Panc1 (cell line): ENCODE results near the gene MACROD2. TPM values are rescaled to one million over a fixed set of nuclear protein-coding genes. Genes with fewer than 3 reads are reported as not detected.

Source experiments
- ATAC-seq: fragments of 200-7000 bp; cut with Tn5 transposase; 2 replicates; pipeline ENCODE4 v1.9.1; 2020; ENCODE audit warnings: mild to moderate bottlenecking, moderate library complexity
- BruUV-seq: library from RNA; stranded (reverse); fragments of 400-500 nt; replicated peaks from 2 replicates; lab custom pipeline; 2021; lab: Mats Ljungman, UMichigan
- CTCF ChIA-PET: fragments of 300-600 bp; sonication (Branson Sonifier 250); formaldehyde crosslinking; loops from one replicate; lab custom pipeline; 2022; ENCODE audit warnings: antibody characterized with exemption; lab: Charles Lee
- POLR2A ChIA-PET: fragments of 300-600 bp; sonication (Branson Sonifier 250); formaldehyde crosslinking; loops from one replicate; lab custom pipeline; 2022; ENCODE audit warnings: antibody characterized with exemption; lab: Charles Lee
- DNase-seq: peaks from one replicate; pipeline ENCODE4 v3.0.0-alpha.2; 2010; ENCODE audit warnings: low read depth, low spot score
- H3K27ac ChIP-seq: 2 replicates; pipeline ENCODE4 v1.5.1; 2011; ENCODE audit warnings: mild to moderate bottlenecking, low read length, inconsistent platforms
- H3K27me3 ChIP-seq: fragments of 200-500 bp; sonication (Bioruptor generic); 2 replicates; pipeline ENCODE4 v1.6.0; 2014; ENCODE audit warnings: low read length, inconsistent platforms; ENCODE audit not compliant: control insufficient read depth, insufficient read depth
- H3K36me3 ChIP-seq: fragments of 200-500 bp; sonication (Bioruptor generic); 2 replicates; pipeline ENCODE4 v1.5.1; 2014; ENCODE audit warnings: inconsistent platforms, mild to moderate bottlenecking, low read length, moderate library complexity; ENCODE audit not compliant: control insufficient read depth, insufficient read depth
- H3K4me1 ChIP-seq: 2 replicates; pipeline ENCODE4 v1.5.1; 2011; ENCODE audit warnings: inconsistent platforms, mild to moderate bottlenecking, low read length, moderate library complexity; ENCODE audit not compliant: control insufficient read depth, insufficient read depth
- H3K4me3 ChIP-seq, 2 experiments: 2 replicates each; pipeline ENCODE4 v1.5.1; 2011 to 2012; ENCODE audit warnings: low read depth in 2 of 2, low read length in 2 of 2, mild to moderate bottlenecking in 2 of 2, inconsistent platforms in 1 of 2, moderate library complexity in 1 of 2
- H3K9me3 ChIP-seq: fragments of 200-500 bp; sonication (Bioruptor generic); 2 replicates; pipeline ENCODE4 v1.5.1; 2014; ENCODE audit warnings: low read depth, mild to moderate bottlenecking, inconsistent platforms, low read length, moderate library complexity; ENCODE audit not compliant: control insufficient read depth, insufficient read depth
- POLR2AphosphoS5 ChIP-seq: IDR thresholded peaks from 2 replicates; pipeline ENCODE4 v1.6.1; 2012; ENCODE audit warnings: mild to moderate bottlenecking, low read depth, low read length, moderate library complexity
- SIN3A ChIP-seq: IDR thresholded peaks from 2 replicates; pipeline ENCODE4 v1.6.1; 2012; ENCODE audit warnings: low read depth, mild to moderate bottlenecking, low read length, moderate library complexity, borderline replicate concordance; ENCODE audit not compliant: insufficient read depth
- TCF7L2 ChIP-seq: IDR thresholded peaks from 2 replicates; pipeline ENCODE4 v1.6.1; 2011; ENCODE audit warnings: mild to moderate bottlenecking, low read depth, low read length, inconsistent platforms
- in situ Hi-C: cut with HindIII; loops from 2 replicates; pipeline ENCODE4 v1.10.0; 2016; ENCODE audit warnings: low sequenced_read_pairs, low pct_unique_long_range_greater_than_20kb
- intact Hi-C: fragments of 100-400 bp; cut with micrococcal nuclease; formaldehyde crosslinking; loops from one replicate; pipeline ENCODE4 v1.10.0; 2022; ENCODE audit not compliant: unreplicated experiment
- total RNA-seq: library from RNA; stranded (reverse); gene quantifications from one replicate; pipeline ENCODE4 v1.2.1, GENCODE V29; 2021; ENCODE audit not compliant: unreplicated experiment
- TF ChIP-seq, protein P1 (sequence below): fragments of 450-650 bp; IDR thresholded peaks from 2 replicates; pipeline ENCODE4 v1.5.1; 2017; ENCODE audit warnings: mild to moderate bottlenecking
- TF ChIP-seq, protein P2 (sequence below), 2 experiments: IDR thresholded peaks; 2 replicates each; pipeline ENCODE4 v1.6.1; 2011 to 2012; ENCODE audit warnings: low read depth in 2 of 2, control low read depth in 1 of 2, low read length in 1 of 2, mild to moderate bottlenecking in 1 of 2, moderate library complexity in 1 of 2; ENCODE audit not compliant: insufficient read depth in 1 of 2

Gene MACROD2
- total RNA-seq, 1 experiment from 2014 or later: 1.2 TPM

DNA sequence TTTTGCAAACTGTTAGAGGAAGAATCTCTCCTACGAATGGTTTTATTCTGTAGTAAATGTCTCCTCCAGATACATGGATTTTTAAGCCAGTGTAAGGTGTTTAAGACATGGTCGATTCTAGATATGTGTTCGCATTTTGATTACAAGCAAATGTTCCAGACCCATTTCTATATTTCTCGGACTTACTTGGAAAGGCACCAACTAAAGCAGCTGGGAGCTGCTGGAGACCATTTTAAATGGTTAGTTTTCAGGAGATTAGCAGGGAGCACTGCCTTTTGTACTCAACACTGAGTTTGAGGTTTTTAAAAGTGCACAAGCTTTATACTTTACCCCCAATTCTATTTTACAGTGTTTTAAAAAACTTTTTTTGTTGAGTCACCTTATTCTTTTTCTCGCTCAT lies 1720.9 kb downstream of the MACROD2 start:
- in situ Hi-C loops: no loop called here
- Histone ChIP-seq H3K27me3 (no peaks in the 10 kb centered on the region), H3K4me1 (no peaks in the 10 kb centered on the region), H3K9me3 (no peaks in the 10 kb centered on the region), H3K36me3 (no peaks in the 10 kb centered on the region), H3K27ac (no peak overlapping the region), H3K4me3 (no peak overlapping the region)
- no peak for DNase-seq
- TF ChIP-seq, protein P1, sequence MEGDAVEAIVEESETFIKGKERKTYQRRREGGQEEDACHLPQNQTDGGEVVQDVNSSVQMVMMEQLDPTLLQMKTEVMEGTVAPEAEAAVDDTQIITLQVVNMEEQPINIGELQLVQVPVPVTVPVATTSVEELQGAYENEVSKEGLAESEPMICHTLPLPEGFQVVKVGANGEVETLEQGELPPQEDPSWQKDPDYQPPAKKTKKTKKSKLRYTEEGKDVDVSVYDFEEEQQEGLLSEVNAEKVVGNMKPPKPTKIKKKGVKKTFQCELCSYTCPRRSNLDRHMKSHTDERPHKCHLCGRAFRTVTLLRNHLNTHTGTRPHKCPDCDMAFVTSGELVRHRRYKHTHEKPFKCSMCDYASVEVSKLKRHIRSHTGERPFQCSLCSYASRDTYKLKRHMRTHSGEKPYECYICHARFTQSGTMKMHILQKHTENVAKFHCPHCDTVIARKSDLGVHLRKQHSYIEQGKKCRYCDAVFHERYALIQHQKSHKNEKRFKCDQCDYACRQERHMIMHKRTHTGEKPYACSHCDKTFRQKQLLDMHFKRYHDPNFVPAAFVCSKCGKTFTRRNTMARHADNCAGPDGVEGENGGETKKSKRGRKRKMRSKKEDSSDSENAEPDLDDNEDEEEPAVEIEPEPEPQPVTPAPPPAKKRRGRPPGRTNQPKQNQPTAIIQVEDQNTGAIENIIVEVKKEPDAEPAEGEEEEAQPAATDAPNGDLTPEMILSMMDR: no peak
- TF ChIP-seq TCF7L2 (no peak), SIN3A (no peak)
- CTCF ChIA-PET: no interaction called here
- no peak for ATAC-seq
- intact Hi-C loops: no loop called here
- POLR2A ChIA-PET: no interaction called here
- BruUV-seq: no TSS peak

DNA sequence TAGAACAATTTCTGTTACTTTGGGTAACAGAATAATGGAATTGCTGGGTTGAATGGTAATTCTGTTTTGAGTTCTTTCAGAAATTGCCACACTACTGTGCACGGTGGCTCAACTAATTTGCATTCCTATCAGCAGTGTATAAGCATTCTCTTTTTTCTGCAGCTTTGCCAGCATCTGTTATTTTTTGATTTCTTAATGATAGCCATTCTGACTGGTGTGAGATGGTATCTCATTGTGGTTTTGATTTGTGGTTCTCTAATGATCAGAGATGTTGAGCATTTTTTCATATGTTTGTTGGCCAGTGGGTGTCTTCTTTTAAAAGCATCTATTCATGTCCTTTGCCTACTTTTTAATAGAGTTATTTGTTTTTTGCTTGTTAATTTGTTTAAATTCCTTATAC lies 1731.1 kb downstream of the MACROD2 start:
- Histone ChIP-seq H3K27me3 (no peaks in the 10 kb centered on the region), H3K4me3 (no peak overlapping the region), H3K4me1 (no peaks in the 10 kb centered on the region), H3K27ac (no peak overlapping the region), H3K9me3 (no peaks in the 10 kb centered on the region), H3K36me3 (no peaks in the 10 kb centered on the region)
- no TSS peak for BruUV-seq
- ChIA-PET CTCF (no interaction called here), POLR2A (no interaction called here)
- no peak for TF ChIP-seq POLR2AphosphoS5
- no peak for TF ChIP-seq TCF7L2
- TF ChIP-seq SIN3A: no peak
- TF ChIP-seq, protein P1: no peak
- TF ChIP-seq, protein P2, sequence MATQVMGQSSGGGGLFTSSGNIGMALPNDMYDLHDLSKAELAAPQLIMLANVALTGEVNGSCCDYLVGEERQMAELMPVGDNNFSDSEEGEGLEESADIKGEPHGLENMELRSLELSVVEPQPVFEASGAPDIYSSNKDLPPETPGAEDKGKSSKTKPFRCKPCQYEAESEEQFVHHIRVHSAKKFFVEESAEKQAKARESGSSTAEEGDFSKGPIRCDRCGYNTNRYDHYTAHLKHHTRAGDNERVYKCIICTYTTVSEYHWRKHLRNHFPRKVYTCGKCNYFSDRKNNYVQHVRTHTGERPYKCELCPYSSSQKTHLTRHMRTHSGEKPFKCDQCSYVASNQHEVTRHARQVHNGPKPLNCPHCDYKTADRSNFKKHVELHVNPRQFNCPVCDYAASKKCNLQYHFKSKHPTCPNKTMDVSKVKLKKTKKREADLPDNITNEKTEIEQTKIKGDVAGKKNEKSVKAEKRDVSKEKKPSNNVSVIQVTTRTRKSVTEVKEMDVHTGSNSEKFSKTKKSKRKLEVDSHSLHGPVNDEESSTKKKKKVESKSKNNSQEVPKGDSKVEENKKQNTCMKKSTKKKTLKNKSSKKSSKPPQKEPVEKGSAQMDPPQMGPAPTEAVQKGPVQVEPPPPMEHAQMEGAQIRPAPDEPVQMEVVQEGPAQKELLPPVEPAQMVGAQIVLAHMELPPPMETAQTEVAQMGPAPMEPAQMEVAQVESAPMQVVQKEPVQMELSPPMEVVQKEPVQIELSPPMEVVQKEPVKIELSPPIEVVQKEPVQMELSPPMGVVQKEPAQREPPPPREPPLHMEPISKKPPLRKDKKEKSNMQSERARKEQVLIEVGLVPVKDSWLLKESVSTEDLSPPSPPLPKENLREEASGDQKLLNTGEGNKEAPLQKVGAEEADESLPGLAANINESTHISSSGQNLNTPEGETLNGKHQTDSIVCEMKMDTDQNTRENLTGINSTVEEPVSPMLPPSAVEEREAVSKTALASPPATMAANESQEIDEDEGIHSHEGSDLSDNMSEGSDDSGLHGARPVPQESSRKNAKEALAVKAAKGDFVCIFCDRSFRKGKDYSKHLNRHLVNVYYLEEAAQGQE (IDR thresholded peaks at IDR 0.05; ENCODE audit: insufficient read depth in 1 of 2, low read depth in 2 of 2, low read length in 1 of 2): no peak
- ATAC-seq (no peak), DNase-seq (no peak)
- in situ Hi-C loops (no loop called here), intact Hi-C loops (no loop called here)
